K562 (cell line): Measurements from ENCODE around the gene TANC1.

ENCODE experiments used
- DPF2 ChIP-seq: fragments of 450-650 bp; IDR thresholded peaks from 2 replicates; pipeline ENCODE4 v1.6.1; 2016
- TF ChIP-seq, protein P1 (sequence below): sonication (generic); formaldehyde crosslinking; IDR thresholded peaks from 2 replicates; pipeline ENCODE4 v1.8.1; 2023; ENCODE audit warnings: mild to moderate bottlenecking, missing genetic modification reagents

DNA sequence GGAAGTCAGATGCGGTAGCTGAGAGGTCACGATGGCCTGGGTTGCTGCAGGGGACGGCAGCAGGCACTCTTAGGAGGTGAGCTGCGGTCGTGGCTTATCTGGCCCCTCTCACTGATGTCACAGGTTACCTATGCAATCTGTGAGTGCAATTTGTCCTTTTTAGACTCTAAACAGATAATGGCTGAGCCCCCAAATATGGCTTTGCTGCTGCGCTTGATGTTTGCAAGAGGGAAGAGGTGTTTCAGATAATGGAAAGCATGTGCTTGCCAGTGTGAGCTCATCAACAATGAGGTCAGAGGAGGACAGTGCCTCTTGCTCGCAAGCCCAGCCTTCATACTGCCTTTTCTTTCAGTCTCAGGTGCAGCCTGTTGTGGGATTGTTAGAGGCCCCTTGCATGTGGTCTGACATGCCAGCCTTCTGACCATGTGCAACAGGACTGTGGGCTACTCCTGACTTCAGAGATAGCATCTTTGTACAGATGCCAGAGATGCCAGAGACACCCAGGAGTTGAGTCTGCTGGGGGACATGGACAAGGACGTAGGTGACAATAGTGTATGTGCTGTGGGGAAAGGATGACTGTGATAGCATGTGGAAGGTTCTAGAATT, 151.3 kb downstream of the TANC1 start:
- TF ChIP-seq, protein P1, sequence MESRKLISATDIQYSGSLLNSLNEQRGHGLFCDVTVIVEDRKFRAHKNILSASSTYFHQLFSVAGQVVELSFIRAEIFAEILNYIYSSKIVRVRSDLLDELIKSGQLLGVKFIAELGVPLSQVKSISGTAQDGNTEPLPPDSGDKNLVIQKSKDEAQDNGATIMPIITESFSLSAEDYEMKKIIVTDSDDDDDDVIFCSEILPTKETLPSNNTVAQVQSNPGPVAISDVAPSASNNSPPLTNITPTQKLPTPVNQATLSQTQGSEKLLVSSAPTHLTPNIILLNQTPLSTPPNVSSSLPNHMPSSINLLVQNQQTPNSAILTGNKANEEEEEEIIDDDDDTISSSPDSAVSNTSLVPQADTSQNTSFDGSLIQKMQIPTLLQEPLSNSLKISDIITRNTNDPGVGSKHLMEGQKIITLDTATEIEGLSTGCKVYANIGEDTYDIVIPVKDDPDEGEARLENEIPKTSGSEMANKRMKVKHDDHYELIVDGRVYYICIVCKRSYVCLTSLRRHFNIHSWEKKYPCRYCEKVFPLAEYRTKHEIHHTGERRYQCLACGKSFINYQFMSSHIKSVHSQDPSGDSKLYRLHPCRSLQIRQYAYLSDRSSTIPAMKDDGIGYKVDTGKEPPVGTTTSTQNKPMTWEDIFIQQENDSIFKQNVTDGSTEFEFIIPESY (CRISPR knock-in tag) = no peak
- no peak for TF ChIP-seq DPF2
